GM18867 (cell line): ENCODE results near the gene TBC1D13.

ENCODE experiments used
- ATAC-seq: cut with Tn5 transposase; IDR thresholded peaks from one replicate; pipeline ENCODE4 v1.9.1; 2021; ENCODE audit warnings: mild to moderate bottlenecking, moderate library complexity; ENCODE audit not compliant: unreplicated experiment

Gene TBC1D13

DNA sequence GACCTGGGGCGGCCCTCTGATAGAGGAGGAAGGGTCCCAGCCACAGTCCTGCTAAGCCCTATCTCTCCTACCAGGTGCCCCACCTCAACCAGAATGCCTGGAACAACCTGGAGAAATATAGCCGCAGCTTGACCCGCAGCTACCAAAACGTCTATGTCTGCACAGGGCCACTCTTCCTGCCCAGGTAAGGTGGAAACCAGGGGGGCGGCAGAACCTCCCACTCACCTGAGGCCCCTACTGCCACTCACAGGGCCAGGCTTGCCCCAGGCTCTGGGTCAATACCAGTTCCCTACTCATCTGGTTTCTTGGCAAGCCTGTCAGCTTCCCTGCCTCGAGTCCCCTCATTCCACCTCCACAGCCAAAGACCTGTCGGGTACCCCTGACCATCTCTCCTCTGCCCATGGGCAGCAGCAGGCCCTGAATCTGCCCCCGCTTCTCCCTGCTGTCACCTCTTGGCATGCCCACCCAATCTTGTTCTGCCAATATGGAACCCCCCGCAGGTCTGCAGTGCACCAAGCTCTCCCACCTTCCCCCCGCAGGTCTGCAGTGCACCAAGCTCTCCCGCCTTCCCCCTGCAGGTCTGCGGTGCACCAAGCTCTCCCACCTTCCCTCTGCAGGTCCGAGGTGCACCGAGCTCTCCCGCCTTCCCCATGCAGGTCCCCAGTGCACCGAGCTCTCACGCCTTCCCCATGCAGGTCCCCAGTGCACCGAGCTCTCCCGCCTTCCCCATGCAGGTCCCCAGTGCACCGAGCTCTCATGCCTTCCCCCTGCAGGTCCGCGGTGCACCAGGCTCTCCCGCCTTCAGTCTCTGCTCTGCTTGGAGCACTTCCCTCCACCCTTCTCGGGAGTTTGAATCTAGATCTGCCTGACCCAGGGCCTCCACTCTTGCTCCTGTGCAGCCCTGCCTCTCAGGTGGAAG lies 33.9 kb downstream of the TBC1D13 start:
- ATAC-seq = no peak

DNA sequence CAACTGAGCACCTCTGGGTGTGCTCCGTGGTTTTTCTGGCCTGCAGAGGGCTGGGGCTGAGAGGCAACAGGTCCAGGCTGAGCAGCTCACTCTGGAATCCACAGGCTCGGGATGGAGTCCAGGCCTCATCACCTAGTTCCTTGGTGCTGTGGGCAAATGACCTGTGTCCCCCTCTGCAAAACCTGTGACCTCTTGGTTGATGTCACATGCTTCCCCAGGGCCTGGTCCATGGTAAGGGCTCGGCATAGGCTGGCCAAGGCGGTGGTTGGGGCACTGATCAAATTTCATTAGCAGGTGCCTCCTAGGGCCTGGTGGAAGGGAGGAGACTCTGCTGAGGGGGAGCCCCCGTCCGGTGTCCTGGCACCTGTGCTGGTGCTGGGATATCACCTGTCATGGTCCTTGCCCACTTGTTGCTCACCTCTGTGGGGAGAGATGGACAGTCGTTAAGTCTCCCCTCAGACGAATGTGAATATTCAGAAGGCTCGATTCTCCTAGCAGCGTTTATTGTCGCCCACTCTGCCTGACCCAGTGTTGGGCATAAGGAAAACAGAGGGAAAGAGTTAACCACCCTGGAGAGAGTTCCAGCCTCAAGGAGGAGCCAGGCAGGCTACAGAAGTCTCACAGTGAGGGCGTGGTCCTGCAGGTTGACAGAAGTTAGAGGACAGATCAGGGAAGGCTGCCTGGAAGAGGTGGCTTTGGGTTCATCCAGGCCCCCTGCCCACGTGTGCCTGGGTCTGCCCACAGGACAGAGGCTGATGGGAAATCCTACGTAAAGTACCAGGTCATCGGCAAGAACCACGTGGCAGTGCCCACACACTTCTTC lies 34.7 kb downstream of the TBC1D13 start:
- ATAC-seq = no peak

DNA sequence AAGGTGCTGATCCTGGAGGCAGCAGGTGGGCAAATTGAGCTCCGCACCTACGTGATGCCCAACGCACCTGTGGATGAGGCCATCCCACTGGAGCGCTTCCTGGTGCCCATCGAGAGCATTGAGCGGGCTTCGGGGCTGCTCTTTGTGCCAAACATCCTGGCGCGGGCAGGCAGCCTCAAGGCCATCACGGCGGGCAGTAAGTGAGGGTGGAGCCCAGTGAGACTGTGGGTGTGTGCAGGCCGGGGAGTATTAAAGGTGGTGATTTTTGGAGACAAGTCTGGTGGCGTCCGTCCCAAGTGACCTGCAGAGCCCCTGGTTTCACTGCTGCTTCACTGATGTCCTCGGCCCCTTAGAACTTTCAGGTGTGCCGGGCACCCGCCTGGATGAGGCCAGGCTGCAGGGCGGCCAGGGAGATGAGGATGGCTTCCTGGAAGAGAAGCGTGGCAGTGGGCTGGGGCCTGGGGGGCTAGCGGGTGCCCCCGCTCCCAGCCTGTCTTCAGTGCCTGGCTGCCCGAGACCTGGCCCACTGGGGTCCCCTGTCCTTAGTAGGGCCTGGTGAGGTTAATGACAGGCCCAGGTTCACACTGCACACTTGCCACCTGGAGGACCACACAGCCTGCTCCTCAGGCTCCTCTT lies 35.5 kb downstream of the TBC1D13 start:
- no peak for ATAC-seq

DNA sequence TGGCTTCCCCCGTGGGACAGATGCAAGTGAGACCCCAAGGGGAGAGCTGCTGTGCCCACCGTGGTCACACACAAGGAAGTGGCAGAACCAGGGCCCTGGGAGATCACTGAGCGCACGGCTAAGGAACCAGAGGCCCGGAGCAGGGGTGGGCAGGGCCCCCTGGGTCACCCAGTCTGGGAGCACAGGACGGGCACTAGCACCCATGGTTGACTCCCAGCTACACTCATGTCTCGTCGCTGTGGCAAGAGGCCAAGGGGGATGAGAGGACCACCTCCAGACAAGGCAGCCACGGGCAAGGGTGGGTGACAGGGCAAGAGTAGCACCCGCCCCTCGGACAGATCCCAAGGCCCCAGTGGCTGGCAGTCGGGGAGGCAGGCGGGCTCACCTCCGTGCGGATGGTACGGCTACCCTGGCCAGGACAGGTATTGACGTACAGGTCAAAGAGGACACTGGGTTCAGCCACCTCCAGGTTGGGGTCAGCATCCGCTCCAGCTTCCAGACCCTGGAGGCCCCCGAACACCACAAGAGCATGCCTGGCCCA lies 36.4 kb downstream of the TBC1D13 start:
- no peak for ATAC-seq

DNA sequence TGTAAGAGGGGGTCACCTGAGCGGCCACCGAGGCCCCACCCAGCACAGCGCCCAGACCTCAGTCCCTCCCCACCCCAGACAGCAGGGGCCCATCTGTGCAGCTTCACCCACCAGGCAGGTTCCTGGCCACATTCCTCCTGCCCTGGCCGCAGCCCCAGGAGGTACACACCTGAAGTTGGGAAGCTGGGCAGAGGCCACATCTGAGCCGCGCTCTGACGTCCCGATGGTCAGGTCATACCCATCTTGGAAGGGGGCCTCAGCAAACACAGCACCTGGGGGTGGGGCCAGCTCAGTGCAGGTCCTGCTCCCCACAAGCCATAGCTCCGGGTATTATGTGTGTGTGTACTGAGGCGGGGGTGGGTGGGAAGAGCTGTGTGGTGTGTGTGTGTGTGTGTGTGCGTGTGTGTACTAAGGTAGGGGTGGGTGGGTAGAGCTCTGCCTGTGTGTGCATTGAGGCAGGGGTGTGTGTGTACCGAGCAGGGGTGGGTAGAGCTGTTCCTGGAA lies 36.9 kb downstream of the TBC1D13 start:
- no peak for ATAC-seq

DNA sequence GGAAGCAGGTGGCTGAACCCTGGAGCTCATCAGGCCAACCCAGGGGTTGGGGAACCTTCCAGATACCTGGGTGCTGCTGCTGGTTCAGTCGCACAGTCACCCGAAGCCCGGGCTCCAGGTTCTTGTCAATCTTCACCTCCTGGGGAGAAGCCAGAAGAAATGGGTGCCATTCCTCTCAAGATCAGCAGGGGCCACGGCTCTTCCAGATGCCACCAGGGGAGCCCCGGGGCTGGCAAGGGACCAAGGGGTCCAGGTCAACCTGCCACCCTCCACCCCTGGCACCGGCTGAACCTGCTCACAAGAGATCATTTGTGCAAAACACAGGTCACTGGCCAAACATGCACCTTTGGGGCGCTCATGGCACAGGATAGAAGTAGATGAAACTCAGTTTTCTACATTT lies 37.9 kb downstream of the TBC1D13 start:
- ATAC-seq = no peak

DNA sequence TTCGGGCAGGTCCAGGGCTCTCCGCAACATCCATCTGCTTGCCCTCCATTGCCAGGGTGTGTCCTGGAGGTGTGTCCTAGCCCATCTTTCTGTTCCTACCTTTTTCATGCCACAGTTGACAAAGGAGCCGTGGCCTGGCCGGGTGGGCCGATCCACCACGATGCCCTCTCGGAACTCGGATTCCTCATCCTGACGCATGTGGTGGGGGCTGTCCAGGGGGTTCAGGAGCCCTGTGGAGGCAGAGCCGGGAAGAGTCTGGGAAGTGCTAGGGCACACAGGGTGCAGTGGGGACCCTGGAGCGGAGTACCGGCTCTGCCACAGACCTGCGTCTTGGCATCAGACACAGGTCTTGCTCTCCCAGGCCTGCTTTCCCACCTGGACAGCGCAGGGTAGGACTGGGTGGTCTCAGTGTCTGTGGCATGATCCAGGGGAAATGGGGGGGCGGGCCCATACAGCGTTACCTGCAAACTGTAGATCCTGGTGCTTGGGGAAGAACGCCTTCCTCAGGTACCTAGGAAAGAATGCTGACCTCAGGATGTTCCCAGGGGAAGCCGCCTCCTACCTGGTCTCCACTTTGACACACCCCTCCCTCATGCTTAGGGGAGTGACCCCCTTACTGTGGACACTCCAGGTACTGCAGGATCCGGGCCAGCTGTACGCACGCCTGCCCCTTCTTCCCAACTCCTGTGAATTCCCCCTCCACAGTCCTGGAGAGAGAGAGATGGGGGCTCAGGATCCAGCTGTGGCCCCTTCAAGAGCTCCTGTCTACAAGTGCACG lies 39.1 kb downstream of the TBC1D13 start:
- no peak for ATAC-seq

DNA sequence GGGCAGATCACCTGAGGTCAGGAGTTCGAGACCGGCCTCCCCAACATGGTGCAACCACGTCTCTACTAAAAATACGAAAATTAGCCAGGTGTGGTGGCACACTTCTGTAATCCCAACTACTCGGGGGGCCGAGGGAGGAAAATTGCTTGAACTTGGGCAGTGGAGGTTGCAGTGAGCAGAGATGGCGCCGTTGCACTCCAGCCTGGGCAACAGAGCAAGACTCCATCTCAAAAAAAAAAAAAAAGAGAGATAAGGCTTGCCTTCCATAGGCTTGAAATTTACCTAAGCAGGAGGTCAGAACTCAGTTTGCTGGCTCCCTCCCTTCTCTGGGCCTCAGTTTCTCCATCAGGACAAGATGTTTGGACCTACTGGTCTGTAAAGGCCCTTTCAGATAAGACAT lies 41.2 kb downstream of the TBC1D13 start:
- no peak for ATAC-seq

DNA sequence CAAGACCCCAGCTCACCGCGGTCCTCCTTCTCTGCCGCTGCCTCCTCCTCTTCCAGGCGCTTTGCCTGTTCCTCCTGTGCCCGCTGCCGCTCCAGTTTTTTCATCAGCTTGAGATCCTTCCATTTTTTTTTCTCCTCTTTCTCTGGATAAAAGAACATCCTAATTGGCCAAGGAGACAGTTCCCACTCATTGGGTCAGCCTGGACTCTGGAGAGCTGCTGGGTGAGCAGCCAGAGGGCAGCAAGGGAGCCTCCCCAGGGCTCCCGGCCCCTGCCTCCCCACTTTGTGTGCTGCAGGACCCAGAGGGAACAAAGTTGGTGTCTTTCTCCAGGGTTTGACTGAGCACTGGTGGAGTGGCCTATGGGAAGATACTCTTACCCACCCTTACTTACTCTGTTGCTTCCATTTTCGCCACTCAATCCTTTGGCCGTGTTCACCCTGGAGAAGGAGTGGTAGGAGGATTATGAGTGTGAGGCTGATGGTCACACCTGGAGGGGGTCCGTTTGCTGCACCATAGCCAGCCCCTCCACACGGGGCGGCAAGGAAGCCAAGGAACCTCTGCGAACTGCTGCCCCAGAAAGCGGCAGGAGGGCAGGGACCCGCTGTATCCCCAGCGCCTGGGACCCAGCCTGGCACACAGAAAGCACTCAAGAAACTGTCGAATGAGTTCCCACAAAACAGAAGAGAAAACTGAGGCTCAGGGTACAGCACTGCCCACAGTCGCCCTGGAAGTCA lies 41.8 kb downstream of the TBC1D13 start:
- ATAC-seq = no peak

DNA sequence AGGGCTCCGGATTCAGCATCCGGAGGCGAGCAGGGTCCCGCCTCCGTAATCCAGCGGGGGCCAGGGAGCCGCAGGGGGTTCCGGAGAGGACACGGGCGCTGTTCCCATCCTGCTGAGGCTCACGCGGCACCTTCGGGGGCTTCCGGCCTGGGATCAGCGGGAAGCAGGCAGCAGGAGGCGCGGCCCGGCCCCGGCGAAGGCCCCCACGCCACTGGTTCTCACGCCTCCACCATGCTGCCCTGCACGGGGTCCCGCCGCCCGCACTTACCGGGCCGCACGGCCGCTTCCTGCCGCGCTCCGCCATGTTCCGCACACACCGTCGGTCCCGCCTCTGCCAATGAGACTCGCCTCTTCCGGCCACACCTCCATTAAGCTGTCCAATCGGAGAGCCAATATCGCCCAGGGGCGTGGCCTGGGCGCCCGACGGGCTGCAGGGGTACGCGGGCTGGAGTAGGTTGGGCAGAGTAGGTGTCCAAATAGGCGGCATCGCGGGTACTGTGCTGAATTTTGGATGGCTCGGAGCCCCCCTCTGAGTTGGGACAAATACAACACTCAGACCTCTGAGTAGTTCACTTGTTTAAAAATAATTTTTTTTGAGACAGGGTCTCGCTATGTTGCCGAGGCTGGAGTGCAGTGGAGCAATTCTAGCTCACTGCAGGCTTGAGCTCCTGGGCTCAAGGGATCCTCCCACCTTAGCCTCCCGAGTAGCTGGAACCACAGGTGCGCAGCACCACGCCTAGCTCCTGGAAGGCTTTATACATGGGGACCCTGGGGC lies 42.6 kb downstream of the TBC1D13 start, which contains the start of gene SPOUT1:
Gene SPOUT1, minus strand, starts transcription at position 318 of the 775 bp plus-strand sequence. Its CDS starts 14 bp downstream, at position 304.
- ATAC-seq = peak; percentile 96

DNA sequence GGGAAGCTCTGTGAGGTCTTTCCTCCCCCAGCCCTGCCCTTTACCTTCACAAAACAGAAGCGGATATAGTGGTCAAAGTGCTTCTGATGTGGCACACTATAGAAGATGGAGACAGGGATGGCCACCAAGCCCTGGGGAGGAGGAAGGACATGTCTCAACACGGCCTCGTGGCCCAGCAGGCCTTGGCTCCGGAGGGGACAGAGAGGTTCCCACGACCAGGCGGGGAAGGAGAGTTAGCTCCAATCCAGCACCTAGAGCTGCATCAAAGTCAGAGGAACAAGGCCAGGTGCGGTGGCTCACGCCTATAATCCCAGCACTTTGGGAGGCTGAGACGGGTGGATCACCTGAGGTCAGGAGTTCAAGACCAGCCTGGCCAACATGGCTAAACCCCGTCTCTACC lies 46.6 kb downstream of the TBC1D13 start:
- ATAC-seq = no peak

DNA sequence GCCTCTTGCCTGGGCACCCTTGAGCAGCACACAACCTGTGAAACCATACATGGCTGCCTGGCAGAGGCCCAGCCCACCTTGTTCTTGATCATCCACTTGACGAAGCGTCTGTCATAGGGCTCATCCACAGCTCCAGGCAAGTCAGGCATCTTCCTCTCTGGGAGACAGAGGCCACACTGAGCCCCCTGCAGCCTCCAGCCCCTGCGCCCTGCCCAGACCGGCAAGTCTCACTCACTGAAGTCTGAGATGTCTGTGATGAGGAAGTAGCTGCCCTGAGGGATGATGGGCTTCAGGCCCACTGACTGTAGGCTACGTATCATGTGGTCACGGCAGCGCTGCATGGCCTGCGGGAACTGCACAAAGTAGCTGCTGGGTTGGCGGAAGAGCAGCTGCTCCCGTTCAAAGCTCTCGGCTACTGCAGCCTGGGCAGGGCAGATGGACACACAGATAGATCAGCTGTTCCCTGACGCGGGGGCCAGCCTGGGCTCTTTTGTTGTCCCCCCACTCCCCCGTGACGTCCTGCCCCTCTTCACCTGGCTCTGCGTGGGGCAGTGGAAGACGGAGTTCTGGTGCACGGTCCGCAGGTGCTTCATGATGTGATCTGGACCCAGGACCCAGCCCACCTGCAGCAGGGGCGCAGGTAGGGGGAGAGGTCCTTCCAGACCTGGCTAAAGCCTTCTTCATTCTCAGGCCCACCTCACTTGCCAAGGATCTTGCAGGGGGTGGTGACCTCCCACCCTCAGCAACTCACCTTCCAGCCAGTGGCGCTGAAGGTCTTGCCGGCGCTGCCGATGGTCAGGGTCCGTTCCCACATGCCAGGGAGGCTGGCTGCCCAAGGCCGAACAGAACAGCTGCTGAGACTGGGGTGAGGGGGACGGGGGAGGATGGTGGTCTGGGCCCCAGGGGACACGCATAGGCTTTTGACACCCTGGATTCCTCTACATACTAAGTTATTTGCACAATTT lies 48.5 kb downstream of the TBC1D13 start:
- no peak for ATAC-seq

DNA sequence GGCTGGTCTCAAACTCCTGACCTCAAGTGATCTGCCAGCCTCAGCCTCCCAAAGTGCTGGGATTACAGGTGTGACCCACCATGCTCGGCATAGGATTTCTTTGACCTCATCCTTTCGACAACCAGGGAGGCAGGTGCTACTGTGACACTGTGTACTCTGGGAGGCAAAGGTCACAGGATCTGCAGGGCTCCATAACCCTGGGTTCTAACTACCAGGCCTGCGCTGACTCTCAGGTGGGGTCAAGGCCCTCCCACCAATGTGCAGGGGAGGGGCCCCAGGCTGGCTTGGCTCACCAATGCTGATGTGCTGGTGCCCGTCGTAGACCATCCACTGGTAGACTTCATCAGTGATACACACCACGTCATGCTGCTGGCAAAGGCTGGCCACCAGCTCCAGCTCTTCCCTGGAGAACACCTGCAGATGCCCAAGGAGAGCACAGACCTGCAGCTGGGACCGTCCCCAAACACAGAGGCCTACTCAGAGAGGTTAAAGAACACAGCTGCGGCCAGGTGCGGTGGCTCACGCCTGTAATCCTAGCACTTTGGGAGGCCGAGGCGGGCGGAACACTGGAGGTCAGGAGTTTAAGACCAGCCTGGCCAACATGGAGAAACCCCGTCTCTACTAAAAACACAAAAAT lies 49.6 kb downstream of the TBC1D13 start:
- ATAC-seq = no peak

DNA sequence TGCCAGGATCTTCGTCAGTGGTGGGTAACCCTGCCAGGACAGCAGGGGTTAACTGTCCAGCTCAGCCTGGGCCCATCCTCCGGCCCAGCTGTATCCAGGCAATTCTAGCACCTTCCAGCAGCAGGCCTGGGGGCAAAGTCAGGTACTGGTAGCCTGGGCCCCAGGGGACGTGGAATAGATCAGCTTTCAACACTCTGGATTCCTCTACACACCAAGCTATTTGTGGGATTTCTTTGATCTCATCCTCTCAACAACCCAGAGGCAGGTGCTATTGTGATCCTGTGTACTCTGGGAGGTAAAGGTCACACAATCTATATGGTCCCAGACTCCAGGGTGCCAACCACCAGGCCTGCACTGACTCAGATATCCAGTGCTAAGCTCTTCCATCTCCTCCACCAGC lies 51.3 kb downstream of the TBC1D13 start:
- no peak for ATAC-seq

DNA sequence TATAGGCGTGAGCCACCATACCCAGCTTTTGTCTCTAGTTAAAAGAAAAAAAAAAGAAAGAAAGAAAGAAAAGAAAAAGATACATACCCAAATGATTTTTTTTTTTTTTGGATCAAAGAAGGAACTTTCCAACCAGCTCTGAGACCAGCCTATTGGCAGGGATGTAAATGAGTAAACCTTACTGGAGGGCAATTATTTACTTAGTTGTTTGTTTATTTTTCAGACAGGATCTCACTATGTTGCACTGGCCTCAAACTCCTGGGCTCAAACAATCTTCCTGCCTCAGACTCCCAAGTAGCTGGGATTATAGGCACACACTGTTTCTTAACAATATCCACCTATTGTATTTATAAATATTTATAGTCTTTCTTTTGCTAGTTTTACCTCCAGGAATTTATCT lies 53.5 kb downstream of the TBC1D13 start:
- ATAC-seq = no peak

DNA sequence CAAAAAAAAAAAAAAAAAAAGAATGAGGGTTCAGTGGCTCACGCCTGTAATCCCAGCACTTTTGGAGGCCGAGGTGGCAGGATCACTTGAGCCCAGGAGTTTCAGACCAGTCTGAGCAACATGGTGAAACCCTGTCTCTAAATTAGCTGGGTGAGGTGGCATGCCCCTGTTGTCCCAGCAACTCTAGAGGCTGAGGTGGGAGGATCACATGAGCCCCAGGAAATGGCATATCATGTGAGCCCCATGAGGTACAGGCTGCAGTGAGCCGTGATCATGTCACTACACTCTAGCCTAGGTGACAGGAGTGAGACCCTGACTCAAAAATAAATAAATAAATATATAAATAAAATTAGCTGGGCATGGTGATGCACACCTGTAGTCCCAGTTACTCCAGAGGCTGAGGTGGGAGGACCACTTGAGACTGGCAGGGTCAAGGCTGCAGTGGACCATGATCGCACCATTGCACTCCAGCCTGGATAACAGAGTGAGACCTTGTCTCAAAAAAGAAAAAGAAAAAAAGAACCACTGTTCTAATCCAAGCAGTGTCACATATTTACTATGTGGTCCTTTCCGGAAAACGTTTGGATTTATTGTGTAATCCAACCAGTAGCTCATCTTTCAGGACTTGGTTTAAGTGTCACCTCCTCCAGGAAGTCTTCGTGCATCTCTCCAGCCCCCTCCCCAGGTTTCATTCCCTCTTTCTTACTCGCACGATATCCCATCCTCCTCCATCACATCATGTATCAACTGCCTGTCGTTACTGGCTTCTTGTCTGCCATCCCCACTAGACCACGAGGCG lies 54.8 kb downstream of the TBC1D13 start:
- no peak for ATAC-seq
